Right atrium auricular region (tissue), 2 donors: Measurements from ENCODE around the gene DMBT1. TPM values are rescaled to one million over a fixed set of nuclear protein-coding genes. Genes with fewer than 3 reads are reported as not detected.

ENCODE experiments used
- DNase-seq: peaks from one replicate; pipeline ENCODE4 v3.0.0-alpha.2; 2019; ENCODE audit warnings: low spot score
- H3K27ac ChIP-seq, 2 donors: fragments of 200-600 bp; sonication (generic); 1 replicate in 1 of 2; 2 replicates in 1 of 2; pipeline ENCODE4 v1.5.1; 2016 to 2019
- H3K27me3 ChIP-seq, 2 donors: fragments of 200-600 bp; sonication (generic); one replicate each; pipeline versions ENCODE4 v1.5.1 to v1.6.0; 2017 to 2019
- H3K36me3 ChIP-seq: fragments of 200-600 bp; sonication (generic); one replicate; pipeline ENCODE4 v1.5.1; 2016
- H3K4me1 ChIP-seq, 2 donors: fragments of 200-600 bp; sonication (generic); one replicate each; pipeline versions ENCODE4 v1.5.1 to v1.6.0; 2017 to 2019
- H3K4me3 ChIP-seq, 2 donors: fragments of 200-600 bp; sonication (generic); 1 replicate in 1 of 2; 2 replicates in 1 of 2; pipeline ENCODE4 v1.5.1; 2017 to 2019; ENCODE audit warnings: mild to moderate bottlenecking in 1 of 2, moderate library complexity in 1 of 2
- H3K9me3 ChIP-seq, 2 donors: fragments of 200-600 bp; sonication (generic); one replicate each; pipeline ENCODE4 v1.5.1; 2019
- total RNA-seq, 2 donors: library from RNA; depleted of rRNA; stranded (reverse); fragments of >200 nt; gene quantifications; one replicate each; pipeline ENCODE4 v1.1.0, GENCODE V29; 2016
- TF ChIP-seq, protein P1 (sequence below), 2 donors: fragments of 200-600 bp; sonication (generic); IDR thresholded peaks; one replicate each; pipeline ENCODE4 v1.5.1; 2019; ENCODE audit warnings: antibody characterized with exemption in 2 of 2

Gene DMBT1
- total RNA-seq, 2 donors from 2014 or later: 0.08 TPM; not detected in 1

DNA sequence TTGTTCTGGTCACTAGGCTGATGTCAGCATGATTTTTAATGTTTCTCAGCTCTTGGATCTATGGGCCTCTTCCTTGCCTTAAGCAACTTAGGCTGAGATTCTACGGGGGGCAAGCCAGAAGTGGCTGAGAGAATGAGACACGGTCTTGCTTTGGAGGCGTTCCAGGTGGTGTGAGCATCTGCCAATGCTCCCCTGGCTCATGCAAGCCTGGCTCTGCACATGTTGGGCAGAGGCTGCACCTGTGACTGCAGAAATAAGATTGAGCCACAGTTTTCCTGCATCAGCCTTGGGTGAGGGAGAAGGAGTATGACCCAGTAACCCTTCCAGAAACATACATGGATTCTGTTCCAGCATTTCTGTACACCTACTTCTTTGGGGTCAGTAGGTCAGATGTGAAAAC is 97.2 kb downstream of the DMBT1 start:
- TF ChIP-seq, protein P1, sequence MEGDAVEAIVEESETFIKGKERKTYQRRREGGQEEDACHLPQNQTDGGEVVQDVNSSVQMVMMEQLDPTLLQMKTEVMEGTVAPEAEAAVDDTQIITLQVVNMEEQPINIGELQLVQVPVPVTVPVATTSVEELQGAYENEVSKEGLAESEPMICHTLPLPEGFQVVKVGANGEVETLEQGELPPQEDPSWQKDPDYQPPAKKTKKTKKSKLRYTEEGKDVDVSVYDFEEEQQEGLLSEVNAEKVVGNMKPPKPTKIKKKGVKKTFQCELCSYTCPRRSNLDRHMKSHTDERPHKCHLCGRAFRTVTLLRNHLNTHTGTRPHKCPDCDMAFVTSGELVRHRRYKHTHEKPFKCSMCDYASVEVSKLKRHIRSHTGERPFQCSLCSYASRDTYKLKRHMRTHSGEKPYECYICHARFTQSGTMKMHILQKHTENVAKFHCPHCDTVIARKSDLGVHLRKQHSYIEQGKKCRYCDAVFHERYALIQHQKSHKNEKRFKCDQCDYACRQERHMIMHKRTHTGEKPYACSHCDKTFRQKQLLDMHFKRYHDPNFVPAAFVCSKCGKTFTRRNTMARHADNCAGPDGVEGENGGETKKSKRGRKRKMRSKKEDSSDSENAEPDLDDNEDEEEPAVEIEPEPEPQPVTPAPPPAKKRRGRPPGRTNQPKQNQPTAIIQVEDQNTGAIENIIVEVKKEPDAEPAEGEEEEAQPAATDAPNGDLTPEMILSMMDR (IDR thresholded peaks at IDR 0.05): no peak
- Histone ChIP-seq H3K4me3 (no peak overlapping the region), H3K27ac (no peak overlapping the region), H3K27me3 (no peaks in the 10 kb centered on the region), H3K4me1 (no peaks in the 10 kb centered on the region), H3K9me3 (no peaks in the 10 kb centered on the region), H3K36me3 (no peaks in the 10 kb centered on the region)
- DNase-seq: no peak

DNA sequence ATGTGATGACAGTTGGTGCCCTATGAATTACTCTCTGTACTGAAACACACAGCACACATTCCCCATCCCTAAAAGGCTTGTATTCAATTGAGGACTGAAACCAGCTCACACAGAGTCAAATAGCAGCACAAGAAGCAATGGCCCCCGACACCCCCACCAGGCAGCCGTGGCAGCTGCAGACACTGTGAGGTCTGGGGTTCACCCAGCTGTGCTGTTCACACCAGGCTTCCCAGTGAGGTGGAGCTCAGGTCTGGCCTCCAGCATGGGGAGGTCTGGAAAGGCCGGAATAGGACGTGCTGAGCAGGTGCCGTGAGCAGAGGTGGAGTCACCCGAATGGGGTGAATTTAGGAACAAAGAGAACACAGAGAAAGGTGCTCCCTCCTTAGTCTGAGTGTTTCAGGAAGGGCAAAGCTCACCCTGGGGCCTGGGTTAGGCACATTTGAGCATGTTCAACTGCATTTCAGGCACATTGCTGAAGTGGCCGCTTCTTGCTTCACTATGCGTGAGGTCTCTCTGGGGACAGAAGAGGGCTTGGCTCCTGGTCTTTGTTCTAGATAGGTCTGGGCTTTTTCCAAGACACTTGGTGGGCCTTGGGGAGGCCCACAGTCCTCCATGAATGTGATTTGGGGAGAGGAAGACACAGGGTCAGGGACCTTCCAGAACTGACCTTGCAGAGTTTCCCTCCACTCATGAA is 97.9 kb downstream of the DMBT1 start:
- Histone ChIP-seq H3K27ac (no peak overlapping the region), H3K4me1 (no peaks in the 10 kb centered on the region), H3K4me3 (no peak overlapping the region), H3K9me3 (no peaks in the 10 kb centered on the region), H3K36me3 (no peaks in the 10 kb centered on the region), H3K27me3 (no peaks in the 10 kb centered on the region)
- DNase-seq: no peak
- TF ChIP-seq, protein P1 (IDR thresholded peaks at IDR 0.05): no peak

GRCh38 chr10:122659126-122659525 is 98.6 kb downstream of the DMBT1 start:
- no peaks in the 10 kb centered on the region for H3K4me1 ChIP-seq
- no peaks in the 10 kb centered on the region for H3K36me3 ChIP-seq
- no peak overlapping the region for H3K4me3 ChIP-seq
- no peak for DNase-seq
- TF ChIP-seq, protein P1 (IDR thresholded peaks at IDR 0.05): no peak
- no peak overlapping the region for H3K27ac ChIP-seq
- no peaks in the 10 kb centered on the region for H3K27me3 ChIP-seq
- no peaks in the 10 kb centered on the region for H3K9me3 ChIP-seq

GRCh38 chr10:122659651-122660050 is 99.1 kb downstream of the DMBT1 start:
- Histone ChIP-seq H3K27me3 (no peaks in the 10 kb centered on the region), H3K36me3 (no peaks in the 10 kb centered on the region), H3K9me3 (no peaks in the 10 kb centered on the region), H3K27ac (no peak overlapping the region), H3K4me1 (no peaks in the 10 kb centered on the region), H3K4me3 (no peak overlapping the region)
- no peak for DNase-seq
- TF ChIP-seq, protein P1 (IDR thresholded peaks at IDR 0.05): no peak

GRCh38 chr10:122660696-122661095 is 100.1 kb downstream of the DMBT1 start:
- Histone ChIP-seq H3K27ac (no peak overlapping the region), H3K4me3 (no peak overlapping the region), H3K27me3 (no peaks in the 10 kb centered on the region), H3K36me3 (no peaks in the 10 kb centered on the region), H3K4me1 (no peaks in the 10 kb centered on the region), H3K9me3 (no peaks in the 10 kb centered on the region)
- DNase-seq: no peak
- TF ChIP-seq, protein P1 (IDR thresholded peaks at IDR 0.05): no peak

GRCh38 chr10:122662231-122662630 is 101.7 kb downstream of the DMBT1 start:
- TF ChIP-seq, protein P1 (IDR thresholded peaks at IDR 0.05): no peak

More at GRCh38 chr10:122662231-122662630, 101.7 kb downstream of the DMBT1 start:
- no peak for DNase-seq
- H3K36me3 ChIP-seq: no peaks in the 10 kb centered on the region
- no peaks in the 10 kb centered on the region for H3K27me3 ChIP-seq
- H3K9me3 ChIP-seq: no peaks in the 10 kb centered on the region
- no peak overlapping the region for H3K4me3 ChIP-seq
- no peak overlapping the region for H3K27ac ChIP-seq
- no peaks in the 10 kb centered on the region for H3K4me1 ChIP-seq
